Prostate gland (tissue), 2 donors: ENCODE measurements around the gene MARK3. TPM values are rescaled to one million over a fixed set of nuclear protein-coding genes. Genes with fewer than 3 reads are reported as not detected.

ENCODE experiments used
- DNase-seq: peaks from one replicate; pipeline ENCODE4 v3.0.0-alpha.2; 2019; ENCODE audit warnings: low spot score
- H3K27ac ChIP-seq, 2 donors: fragments of 200-600 bp; sonication (generic); 2 replicates each; pipeline ENCODE4 v1.5.1; 2017 to 2019
- H3K27me3 ChIP-seq: fragments of 200-600 bp; sonication (generic); replicated peaks from 2 replicates; pipeline ENCODE4 v1.5.1; 2019; ENCODE audit not compliant: insufficient read depth
- H3K36me3 ChIP-seq, 2 donors: fragments of 200-600 bp; sonication (generic); 1 replicate in 1 of 2; 2 replicates in 1 of 2; pipeline versions ENCODE4 v1.5.1 to v1.8.1; 2017 to 2019
- H3K4me1 ChIP-seq: fragments of 200-600 bp; sonication (generic); replicated peaks from 2 replicates; pipeline ENCODE4 v1.5.1; 2019
- H3K4me3 ChIP-seq, 2 donors: fragments of 200-600 bp; sonication (generic); 2 replicates each; pipeline ENCODE4 v1.5.1; 2017 to 2019
- H3K9me3 ChIP-seq: fragments of 200-600 bp; sonication (generic); 2 replicates; pipeline ENCODE4 v1.5.1; 2017
- CTCF ChIP-seq, 4 experiments: fragments of 200-600 bp in 2 of 4; fragments of 450-650 bp in 2 of 4; sonication (generic) in 2 of 4; IDR thresholded peaks; 1 replicate in 3 of 4; 2 replicates in 1 of 4; pipeline ENCODE4 v1.5.1; 2016 to 2019; ENCODE audit warnings: antibody characterized with exemption in 4 of 4, mild to moderate bottlenecking in 2 of 4, moderate library complexity in 2 of 4
- POLR2A ChIP-seq: fragments of 450-650 bp; IDR thresholded peaks from one replicate; pipeline ENCODE4 v1.6.1; 2016; ENCODE audit warnings: antibody characterized with exemption, mild to moderate bottlenecking
- POLR2AphosphoS5 ChIP-seq: sonication (generic); formaldehyde crosslinking; IDR thresholded peaks from one replicate; pipeline ENCODE4 v1.6.1; 2017; ENCODE audit warnings: antibody characterized with exemption
- WGBS: methylation state at CpG from one replicate; pipeline ENCODE4 v1.1.5; 2018; 5-methylcytosine and 5-hydroxymethylcytosine counted together
- intact Hi-C: fragments of 100-400 bp; cut with DNase I; formaldehyde crosslinking; loops from one replicate; pipeline ENCODE4 v1.14.2; 2022
- total RNA-seq, 2 donors: library from RNA; depleted of rRNA; stranded (reverse); fragments of >200 nt; gene quantifications; one replicate each; pipeline ENCODE4 v1.1.0, GENCODE V29; 2016

The MARK3 gene
- total RNA-seq, 2 donors from 2014 or later = 51.5 to 115 TPM

GRCh38 chr14:103535891-103536565 is 150.8 kb downstream of the MARK3 start:
- 76% methylated on average over 11 of the region's 11 CpGs for WGBS
- H3K4me3 ChIP-seq = no peak overlapping the region
- H3K36me3 ChIP-seq = no peaks in the 10 kb centered on the region
- intact Hi-C loops = no loop called here
- no peak for DNase-seq
- peak overlapping the region; percentile 59 to 77 for H3K27ac ChIP-seq
- H3K27me3 ChIP-seq = no peaks in the 10 kb centered on the region
- TF ChIP-seq CTCF (IDR thresholded peaks at IDR 0.05) (no peak), POLR2AphosphoS5 (no peak), POLR2A (no peak)
- peaks cover 10% of the 10 kb centered on the region for H3K4me1 ChIP-seq
- no peaks in the 10 kb centered on the region for H3K9me3 ChIP-seq

- DNase-seq = no peak
- no peak for TF ChIP-seq POLR2A
- TF ChIP-seq CTCF (IDR thresholded peaks at IDR 0.05) = no peak
- TF ChIP-seq POLR2AphosphoS5 = no peak
- intact Hi-C loops = no loop called here
- Histone ChIP-seq H3K4me1 (peaks cover 15% of the 10 kb centered on the region), H3K27me3 (no peaks in the 10 kb centered on the region), H3K36me3 (no peaks in the 10 kb centered on the region), H3K27ac (no peak overlapping the region), H3K4me3 (no peak overlapping the region), H3K9me3 (no peaks in the 10 kb centered on the region)
- 87% methylated on average over 9 of the region's 9 CpGs for WGBS
These were observed 151.5 kb downstream of the MARK3 start for GRCh38 chr14:103536693-103537092.

- DNase-seq = no peak
- H3K36me3 ChIP-seq = no peaks in the 10 kb centered on the region
- H3K9me3 ChIP-seq = no peaks in the 10 kb centered on the region
- H3K4me3 ChIP-seq = no peak overlapping the region
- intact Hi-C loops = no loop called here
- no peaks in the 10 kb centered on the region for H3K27me3 ChIP-seq
- H3K4me1 ChIP-seq = peaks cover 15% of the 10 kb centered on the region
- no peak overlapping the region for H3K27ac ChIP-seq
- WGBS = 78% methylated on average over 15 of the region's 18 CpGs
- TF ChIP-seq CTCF (IDR thresholded peaks at IDR 0.05) = no peak
- no peak for TF ChIP-seq POLR2AphosphoS5
- TF ChIP-seq POLR2A = no peak
These were observed 152.2 kb downstream of the MARK3 start for GRCh38 chr14:103537175-103537990.

- H3K4me1 ChIP-seq = peaks cover 23% of the 10 kb centered on the region
- DNase-seq = no peak
- no peaks in the 10 kb centered on the region for H3K9me3 ChIP-seq
- no peaks in the 10 kb centered on the region for H3K27me3 ChIP-seq
- WGBS = 59% methylated on average over 17 of the region's 30 CpGs
- no peak for TF ChIP-seq POLR2AphosphoS5
- no peak for TF ChIP-seq CTCF (IDR thresholded peaks at IDR 0.05)
- no peak for TF ChIP-seq POLR2A
- no peaks in the 10 kb centered on the region for H3K36me3 ChIP-seq
- peak overlapping the region; percentile 56 to 61 for H3K27ac ChIP-seq
- intact Hi-C loops = no loop called here
- no peak overlapping the region for H3K4me3 ChIP-seq
These were observed 153.3 kb downstream of the MARK3 start for GRCh38 chr14:103538291-103539055.
